ENCODE data around the gene EGFR.

EGFR gene

DNA sequence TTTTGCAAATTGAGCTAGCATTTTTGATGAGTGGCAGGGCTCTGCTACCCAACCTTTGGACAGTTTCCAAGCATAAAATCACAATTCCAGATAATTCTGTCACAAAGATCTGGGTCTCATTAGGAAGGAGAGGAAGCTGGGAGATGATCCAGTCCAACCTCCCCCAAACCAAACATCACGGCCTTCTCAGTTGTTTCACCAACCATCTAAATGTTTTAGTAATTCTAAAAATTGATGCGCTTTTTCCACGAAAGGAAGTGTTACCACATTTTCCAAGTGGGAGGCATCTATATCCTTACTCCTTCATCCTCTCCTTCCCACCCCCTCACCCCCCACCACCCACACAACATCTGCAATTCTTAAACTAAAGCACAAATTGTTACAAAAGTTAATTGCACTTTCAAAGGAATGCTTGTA lies 108.3 kb downstream of the EGFR start:
- no peak for DNase-seq
- Histone ChIP-seq H3K36me3 (peaks cover 12% of the 10 kb centered on the region), H3K9me3 (no peaks in the 10 kb centered on the region), H3K27me3 (no peaks in the 10 kb centered on the region), H3K4me3 (ENCODE audit: low read depth, low read length) (no peak overlapping the region), H3K4me1 (peaks cover 82% of the 10 kb centered on the region)
- TF ChIP-seq, protein P1, sequence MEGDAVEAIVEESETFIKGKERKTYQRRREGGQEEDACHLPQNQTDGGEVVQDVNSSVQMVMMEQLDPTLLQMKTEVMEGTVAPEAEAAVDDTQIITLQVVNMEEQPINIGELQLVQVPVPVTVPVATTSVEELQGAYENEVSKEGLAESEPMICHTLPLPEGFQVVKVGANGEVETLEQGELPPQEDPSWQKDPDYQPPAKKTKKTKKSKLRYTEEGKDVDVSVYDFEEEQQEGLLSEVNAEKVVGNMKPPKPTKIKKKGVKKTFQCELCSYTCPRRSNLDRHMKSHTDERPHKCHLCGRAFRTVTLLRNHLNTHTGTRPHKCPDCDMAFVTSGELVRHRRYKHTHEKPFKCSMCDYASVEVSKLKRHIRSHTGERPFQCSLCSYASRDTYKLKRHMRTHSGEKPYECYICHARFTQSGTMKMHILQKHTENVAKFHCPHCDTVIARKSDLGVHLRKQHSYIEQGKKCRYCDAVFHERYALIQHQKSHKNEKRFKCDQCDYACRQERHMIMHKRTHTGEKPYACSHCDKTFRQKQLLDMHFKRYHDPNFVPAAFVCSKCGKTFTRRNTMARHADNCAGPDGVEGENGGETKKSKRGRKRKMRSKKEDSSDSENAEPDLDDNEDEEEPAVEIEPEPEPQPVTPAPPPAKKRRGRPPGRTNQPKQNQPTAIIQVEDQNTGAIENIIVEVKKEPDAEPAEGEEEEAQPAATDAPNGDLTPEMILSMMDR (IDR thresholded peaks at IDR 0.05; ENCODE audit: low read depth, low read length) = no peak

DNA sequence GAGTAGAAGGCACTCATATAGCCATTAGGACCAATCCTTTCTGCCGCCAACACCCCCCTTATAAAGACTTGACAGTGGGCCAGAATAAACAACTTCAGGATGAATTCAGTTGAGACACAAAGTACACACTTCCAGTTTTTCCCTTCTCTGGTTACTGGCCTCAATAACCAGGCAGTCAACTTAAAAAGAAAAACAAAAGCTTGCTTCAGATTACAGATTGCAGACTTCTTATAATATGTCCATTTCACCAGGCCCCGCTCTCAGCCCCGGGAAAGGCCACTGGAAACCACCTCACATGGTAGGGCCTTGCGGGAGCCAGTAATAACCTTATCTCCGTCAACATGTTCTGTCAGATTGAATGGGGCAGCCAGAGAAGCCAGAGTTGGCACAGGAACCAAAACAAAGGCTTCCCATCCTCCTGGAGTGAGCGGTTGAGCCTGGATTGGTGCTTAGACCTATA lies 108.8 kb downstream of the EGFR start:
- peak; percentile 88 for DNase-seq
- Histone ChIP-seq H3K36me3 (peaks cover 9% of the 10 kb centered on the region; the same call in 1 of the 2 replicates), H3K4me1 (peaks cover 81% of the 10 kb centered on the region), H3K4me3 (ENCODE audit: low read depth, low read length) (no peak overlapping the region), H3K27me3 (no peaks in the 10 kb centered on the region), H3K9me3 (no peaks in the 10 kb centered on the region)
- TF ChIP-seq, protein P1 (IDR thresholded peaks at IDR 0.05; ENCODE audit: low read depth, low read length) = no peak

DNA sequence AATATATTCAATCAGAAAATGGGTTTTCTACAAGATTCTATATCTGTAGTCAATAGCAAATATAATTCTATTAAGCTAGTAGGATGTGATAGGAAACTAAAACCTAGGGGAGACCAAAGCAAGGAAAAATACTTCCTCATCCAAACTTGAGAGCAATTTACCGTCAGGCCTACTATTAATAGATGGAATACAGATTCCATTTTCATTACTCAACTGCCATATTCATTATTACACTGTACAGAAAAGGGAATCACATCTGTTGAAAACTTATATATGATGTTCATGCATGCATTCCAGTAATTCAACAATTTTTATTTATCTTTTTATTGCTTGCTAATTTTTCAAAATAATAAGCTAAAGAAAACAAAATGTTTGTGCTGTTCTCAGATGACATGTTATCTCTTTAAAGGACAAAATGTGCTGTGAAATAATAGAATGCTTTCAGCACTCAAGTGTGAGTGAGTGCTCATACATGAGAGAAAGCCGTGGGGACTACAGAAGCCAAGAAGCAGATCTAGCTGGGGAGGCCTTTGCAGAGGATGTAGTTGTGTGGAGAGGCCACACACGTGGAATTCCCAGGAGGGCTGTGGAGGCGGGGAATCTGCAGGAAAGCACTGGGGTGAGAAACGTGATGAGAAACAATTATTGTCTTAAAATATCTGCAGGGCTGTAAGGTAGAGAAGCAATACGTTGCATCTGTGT lies 110.0 kb downstream of the EGFR start:
- peaks cover 84% of the 10 kb centered on the region for H3K4me1 ChIP-seq
- peaks cover 9% of the 10 kb centered on the region; the same call in 1 of the 2 replicates for H3K36me3 ChIP-seq
- TF ChIP-seq, protein P1 (IDR thresholded peaks at IDR 0.05; ENCODE audit: low read depth, low read length) = no peak
- H3K9me3 ChIP-seq = no peaks in the 10 kb centered on the region
- peak; percentile 70 for DNase-seq
- H3K27me3 ChIP-seq = no peaks in the 10 kb centered on the region
- H3K4me3 ChIP-seq (ENCODE audit: low read depth, low read length) = no peak overlapping the region

DNA sequence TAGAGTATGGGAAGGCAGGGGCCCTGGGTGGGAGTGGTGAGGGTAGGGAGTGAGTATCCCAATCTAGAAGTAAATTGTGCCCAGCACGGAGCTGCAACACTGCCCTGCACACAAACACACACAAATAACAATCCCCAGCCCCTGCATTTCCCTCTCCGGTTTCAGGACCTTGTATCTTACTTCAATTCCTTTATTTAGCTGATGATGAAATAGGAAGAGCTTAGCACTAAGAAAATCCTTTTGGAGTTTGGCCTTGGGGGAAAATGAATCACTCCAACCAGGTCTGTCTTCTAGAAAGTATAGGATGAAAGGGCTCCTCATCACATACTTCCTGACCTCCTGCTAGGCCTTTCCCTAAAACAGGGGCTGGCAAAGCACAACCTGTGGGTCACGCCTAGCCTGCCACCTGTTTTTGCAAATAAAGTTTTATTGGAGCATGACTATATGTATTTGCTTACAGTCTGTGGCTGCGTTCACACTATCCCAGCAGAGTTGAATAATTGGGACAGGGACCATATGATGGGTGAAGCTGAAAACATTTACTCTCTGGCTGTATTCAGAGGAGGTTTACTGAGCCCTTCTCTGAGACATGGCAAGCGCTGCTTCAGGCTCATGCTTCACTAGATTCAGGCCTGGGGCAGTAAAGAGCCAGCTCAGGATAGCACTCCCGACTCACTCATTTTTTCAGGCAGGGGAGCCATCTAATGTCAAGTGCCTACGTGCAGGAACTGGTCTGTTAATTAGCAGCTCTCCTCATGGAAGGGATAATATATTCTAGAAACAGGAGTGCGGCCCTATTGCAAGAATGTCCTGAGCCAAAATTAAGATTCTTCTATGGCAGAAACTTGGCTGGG lies 111.0 kb downstream of the EGFR start:
- peak; percentile 72 for DNase-seq
- TF ChIP-seq, protein P1 (IDR thresholded peaks at IDR 0.05; ENCODE audit: low read depth, low read length) = peak; percentile 33
- Histone ChIP-seq H3K4me1 (peaks cover 82% of the 10 kb centered on the region), H3K36me3 (peaks cover 9% of the 10 kb centered on the region), H3K27me3 (no peaks in the 10 kb centered on the region), H3K4me3 (ENCODE audit: low read depth, low read length) (no peak overlapping the region), H3K9me3 (no peaks in the 10 kb centered on the region)

DNA sequence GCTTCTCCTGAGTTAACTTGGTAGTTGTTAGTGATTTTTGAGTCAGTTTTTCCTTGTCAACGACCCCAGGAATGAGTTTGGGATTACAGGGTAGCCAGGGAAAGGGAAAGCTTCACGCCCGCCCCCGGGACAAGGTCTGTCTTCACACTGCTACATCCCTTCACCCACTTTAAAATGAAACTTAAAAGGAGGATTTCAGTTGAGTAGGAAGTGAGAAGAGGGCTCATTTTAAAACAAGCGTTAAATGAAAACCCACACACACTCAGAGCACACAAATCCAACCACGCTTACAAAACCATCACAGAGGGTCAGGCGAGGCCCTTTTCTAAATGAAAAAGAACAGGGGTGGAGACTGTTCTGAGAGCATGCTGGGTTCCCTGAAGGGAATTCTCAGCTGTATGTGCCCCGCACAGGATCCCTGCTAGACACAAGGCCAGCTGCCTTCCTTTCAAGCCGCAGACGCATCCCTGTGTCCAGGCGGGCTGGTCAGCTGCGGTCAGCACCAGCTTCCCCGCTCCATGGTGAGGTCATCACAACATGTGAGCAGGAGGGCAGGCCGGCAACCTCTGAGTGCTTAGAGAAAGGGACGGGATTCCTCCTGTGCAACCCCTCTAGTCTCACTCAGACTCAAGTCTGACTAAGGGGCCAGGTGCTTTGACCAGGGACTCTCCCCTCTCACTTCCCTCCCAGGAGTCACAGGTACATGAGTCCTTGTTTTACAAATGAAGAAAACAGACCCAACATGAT lies 111.8 kb downstream of the EGFR start:
- DNase-seq = no peak
- peaks cover 76% of the 10 kb centered on the region for H3K4me1 ChIP-seq
- no peak overlapping the region for H3K4me3 ChIP-seq (ENCODE audit: low read depth, low read length)
- H3K36me3 ChIP-seq = peaks cover 6% of the 10 kb centered on the region
- TF ChIP-seq, protein P1 (IDR thresholded peaks at IDR 0.05; ENCODE audit: low read depth, low read length) = no peak
- no peaks in the 10 kb centered on the region for H3K27me3 ChIP-seq
- H3K9me3 ChIP-seq = no peaks in the 10 kb centered on the region
